Spleen (tissue), 11 donors: ENCODE results near the gene KLHL22. TPM values are rescaled to one million over a fixed set of nuclear protein-coding genes. Genes with fewer than 3 reads are reported as not detected.
A peak's percentile ranks its signal among the peaks of the same experiment; 100 is the strongest.
"Not testable (repeated sequence)": the region's sequence is repeated elsewhere in the genome, so short reads cannot be mapped to it uniquely, and the experiment has no call there.

Source experiments
- DNase-seq: peaks from one replicate; pipeline ENCODE4 v3.0.0-alpha.2; 2020
- H3K27ac ChIP-seq, 8 donors: fragments of 200-600 bp; sonication (generic) in 7 of 8; 1 replicate in 4 of 8; 2 replicates in 4 of 8; pipeline versions ENCODE4 v1.5.0 to v1.8.0; 2016 to 2021; ENCODE audit warnings: inconsistent platforms in 4 of 8, mild to moderate bottlenecking in 4 of 8, moderate library complexity in 1 of 8
- H3K27me3 ChIP-seq, 7 donors: fragments of 200-600 bp; sonication (generic) in 6 of 7; replicated peaks in 1 of 7; 1 replicate in 4 of 7; 2 replicates in 3 of 7; pipeline versions ENCODE4 v1.5.0 to v1.8.0; 2016 to 2021; ENCODE audit warnings: inconsistent platforms in 3 of 7, mild to moderate bottlenecking in 1 of 7
- H3K36me3 ChIP-seq, 6 donors: fragments of 200-600 bp; sonication (generic) in 5 of 6; 1 replicate in 4 of 6; 2 replicates in 2 of 6; pipeline versions ENCODE4 v1.5.0 to v1.8.0; 2016 to 2021; ENCODE audit warnings: inconsistent platforms in 2 of 6
- H3K4me1 ChIP-seq, 6 donors: fragments of 200-600 bp; sonication (generic) in 5 of 6; 1 replicate in 3 of 6; 2 replicates in 3 of 6; pipeline versions ENCODE4 v1.5.0 to v1.8.0; 2016 to 2021; ENCODE audit warnings: inconsistent platforms in 3 of 6
- H3K4me3 ChIP-seq, 8 donors: fragments of 200-600 bp; sonication (generic) in 7 of 8; 1 replicate in 4 of 8; 2 replicates in 4 of 8; pipeline versions ENCODE4 v1.5.0 to v1.8.0; 2016 to 2021; ENCODE audit warnings: inconsistent platforms in 4 of 8, mild to moderate bottlenecking in 4 of 8, moderate library complexity in 2 of 8
- H3K9me3 ChIP-seq, 8 donors: fragments of 200-600 bp; sonication (generic) in 7 of 8; 1 replicate in 4 of 8; 2 replicates in 4 of 8; pipeline versions ENCODE4 v1.5.0 to v1.8.0; 2016 to 2021; ENCODE audit warnings: inconsistent platforms in 4 of 8
- POLR2A ChIP-seq, 3 donors: fragments of 450-650 bp; IDR thresholded peaks; one replicate each; pipeline ENCODE4 v1.5.1; 2017; ENCODE audit warnings: antibody characterized with exemption in 3 of 3, mild to moderate bottlenecking in 1 of 3
- POLR2AphosphoS5 ChIP-seq, 3 donors: sonication (generic); formaldehyde crosslinking; IDR thresholded peaks; one replicate each; pipeline ENCODE4 v1.5.1; 2017; ENCODE audit warnings: antibody characterized with exemption in 3 of 3
- WGBS, 5 donors: extraction: QIAGEN DNeasy Blood & Tissue Kit in 3 of 5; methylation state at CpG; one replicate each; pipeline versions ENCODE4 v1.1.5 to v1.1.7; 2013 to 2018; 5-methylcytosine and 5-hydroxymethylcytosine counted together
- intact Hi-C: fragments of 100-400 bp; cut with DNase I; formaldehyde crosslinking; loops from one replicate; pipeline ENCODE4 v1.15.0; 2023; ENCODE audit warnings: low total_unique reads
- polyA plus RNA-seq, 3 donors: library from polyadenylated mRNA; stranded (reverse); fragments of 200-250 nt; gene quantifications; one replicate each; pipeline ENCODE4 v1.2.1, GENCODE V29; 2013
- total RNA-seq, 7 donors: library from RNA; depleted of rRNA in 3 of 7; stranded (reverse); fragments of >200 nt in 3 of 7; fragmentation: NEBNext Ultra II Directional in 4 of 7; extraction: Animal tissue kit (Norgen Biotek cat#: 25700) in 4 of 7; gene quantifications; one replicate each; pipeline versions ENCODE4 v1.1.0 to v1.2.1, GENCODE V29; 2016 to 2021
- TF ChIP-seq, protein P1 (sequence below), 11 experiments: fragments of 200-600 bp in 7 of 11; fragments of 450-650 bp in 4 of 11; sonication (generic) in 4 of 11; IDR thresholded peaks in 8 of 11; conservative IDR thresholded peaks in 3 of 11; 1 replicate in 7 of 11; 2 replicates in 4 of 11; pipeline versions ENCODE4 v1.4.0 to v1.8.0; 2016 to 2021; ENCODE audit warnings: antibody characterized with exemption in 11 of 11, inconsistent platforms in 4 of 11, mild to moderate bottlenecking in 1 of 11
- donor health status: healthy with polysubstance abuse.
- donor health status: DM: no; HTN: no; CAD: no; lungs with moderate emphysema.
- donor health status: DM: no; HTN: no; CAD: no.
- donor health status: Bipolar disorder and iron deficiency.
- donor health status: healthy.
- donor health status: DM: no; HTN: no; CAD: no.
- donor health status: DM: yes; HTN: yes; CAD: no.

The KLHL22 gene
- total and polyA plus RNA-seq, 10 donors, result 14.0 to 40.6 (median 28.6) TPM

DNA sequence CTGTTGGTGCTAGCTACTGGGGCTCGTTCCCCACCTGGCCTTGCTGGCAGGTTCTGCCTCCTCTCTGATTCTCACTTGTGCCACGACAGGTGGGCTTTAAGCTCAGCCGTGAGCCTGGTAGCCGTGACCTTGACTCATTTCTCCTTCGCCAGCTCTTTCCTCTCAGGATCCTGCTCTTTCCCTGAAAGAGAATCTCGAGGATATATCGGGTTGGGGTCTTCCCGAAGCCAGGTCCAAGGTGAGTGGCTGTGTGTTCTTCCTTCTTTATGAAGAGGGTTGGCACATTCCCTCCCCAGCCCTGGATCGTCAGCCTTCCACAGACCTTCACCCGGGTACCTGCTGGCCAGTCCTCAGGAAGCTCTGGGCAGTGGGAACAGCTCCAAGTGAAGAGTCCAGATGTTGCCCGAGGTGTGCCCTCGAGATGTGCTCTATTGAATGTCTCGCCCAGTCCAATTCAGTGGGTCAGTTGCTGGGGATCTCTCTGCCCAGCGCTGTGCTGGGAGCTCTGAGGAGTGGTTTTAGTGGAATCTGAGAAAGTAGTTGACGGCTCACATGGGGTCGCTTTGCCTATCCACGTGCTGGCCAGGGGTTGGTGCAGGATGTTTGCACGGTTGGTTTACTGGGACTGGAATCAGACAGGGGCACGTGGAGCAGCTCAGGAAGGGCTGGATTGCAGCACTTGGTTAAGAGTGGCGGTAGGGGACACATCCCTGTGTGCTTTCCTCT is 100.3 kb downstream of the KLHL22 start:
- H3K4me3 ChIP-seq, result peak overlapping the region in 2 of 8 donors; percentile 87 to 95
- intact Hi-C loops, result no loop called here
- no peak for TF ChIP-seq POLR2AphosphoS5 (IDR thresholded peaks at IDR 0.05)
- TF ChIP-seq, protein P1, sequence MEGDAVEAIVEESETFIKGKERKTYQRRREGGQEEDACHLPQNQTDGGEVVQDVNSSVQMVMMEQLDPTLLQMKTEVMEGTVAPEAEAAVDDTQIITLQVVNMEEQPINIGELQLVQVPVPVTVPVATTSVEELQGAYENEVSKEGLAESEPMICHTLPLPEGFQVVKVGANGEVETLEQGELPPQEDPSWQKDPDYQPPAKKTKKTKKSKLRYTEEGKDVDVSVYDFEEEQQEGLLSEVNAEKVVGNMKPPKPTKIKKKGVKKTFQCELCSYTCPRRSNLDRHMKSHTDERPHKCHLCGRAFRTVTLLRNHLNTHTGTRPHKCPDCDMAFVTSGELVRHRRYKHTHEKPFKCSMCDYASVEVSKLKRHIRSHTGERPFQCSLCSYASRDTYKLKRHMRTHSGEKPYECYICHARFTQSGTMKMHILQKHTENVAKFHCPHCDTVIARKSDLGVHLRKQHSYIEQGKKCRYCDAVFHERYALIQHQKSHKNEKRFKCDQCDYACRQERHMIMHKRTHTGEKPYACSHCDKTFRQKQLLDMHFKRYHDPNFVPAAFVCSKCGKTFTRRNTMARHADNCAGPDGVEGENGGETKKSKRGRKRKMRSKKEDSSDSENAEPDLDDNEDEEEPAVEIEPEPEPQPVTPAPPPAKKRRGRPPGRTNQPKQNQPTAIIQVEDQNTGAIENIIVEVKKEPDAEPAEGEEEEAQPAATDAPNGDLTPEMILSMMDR (IDR thresholded peaks at IDR 0.05 in 8 of 11, conservative IDR thresholded peaks at IDR 0.05 in 3 of 11), result no peak
- TF ChIP-seq POLR2A (IDR thresholded peaks at IDR 0.05), result no peak
- peaks cover 10 to 38% (median 29%) of the 10 kb centered on the region in 6 donors for H3K4me1 ChIP-seq
- H3K36me3 ChIP-seq, result peaks cover 0 to 3% (median under 1%) of the 10 kb centered on the region in 6 donors
- no peaks in the 10 kb centered on the region for H3K27me3 ChIP-seq
- H3K9me3 ChIP-seq, result no peaks in the 10 kb centered on the region
- 70 to 82% (median 79%) methylated on average over 18 to 20 of the region's 20 CpGs for WGBS, 5 donors
- H3K27ac ChIP-seq, result no peak overlapping the region
- DNase-seq, result no peak

DNA sequence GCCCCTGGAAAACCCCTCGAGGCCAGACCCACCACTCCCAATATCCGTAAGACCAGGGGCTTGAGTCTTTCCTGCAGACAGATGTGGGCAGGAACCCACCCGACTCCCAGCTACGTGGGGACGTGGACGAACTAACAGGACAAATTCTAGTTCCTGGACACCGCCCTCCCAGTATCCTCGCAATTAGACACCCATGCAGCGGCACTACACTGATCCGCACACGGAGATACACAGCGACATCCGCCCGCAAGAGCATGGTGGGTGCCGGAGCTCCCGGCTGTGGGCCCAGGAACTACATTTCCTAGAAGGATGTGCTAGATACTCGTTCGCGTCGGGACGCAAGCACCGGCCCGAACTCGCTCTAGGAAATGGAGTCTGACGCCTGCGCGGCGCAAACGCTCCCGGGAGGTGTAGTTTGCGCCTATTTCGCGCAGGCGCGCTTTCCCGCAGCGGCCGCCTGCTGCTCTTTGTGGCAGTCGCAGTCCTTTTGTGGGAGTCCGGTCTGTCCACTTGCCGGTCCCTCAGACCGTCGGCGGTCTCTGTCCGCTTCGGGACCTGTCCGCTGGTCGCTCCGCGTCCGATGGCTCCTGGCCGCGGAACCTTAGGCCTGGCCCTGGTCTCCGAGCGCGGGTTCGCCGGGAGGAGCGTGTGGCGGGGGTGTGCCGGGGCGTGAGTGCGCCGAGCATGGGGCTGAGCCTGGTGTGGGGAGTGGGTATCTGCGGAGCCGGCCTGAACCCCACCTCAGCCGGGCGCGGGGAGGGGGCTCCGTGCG is 101.7 kb downstream of the KLHL22 start, which contains the start of gene ZNF74:
ZNF74 (plus strand) TSS at position 447 of the 772 bp plus-strand sequence. CDS start 478 bp downstream, outside the sequence.
- TF ChIP-seq, protein P1 (IDR thresholded peaks at IDR 0.05 in 8 of 11, conservative IDR thresholded peaks at IDR 0.05 in 3 of 11), result peak in 5 of 11 experiments; percentile 9 to 38 (median 14)
- peak in 1 of 3 donors; percentile 52 for TF ChIP-seq POLR2A (IDR thresholded peaks at IDR 0.05)
- peak; percentile 92 to 94 (median 94) for TF ChIP-seq POLR2AphosphoS5 (IDR thresholded peaks at IDR 0.05)
- WGBS, 5 donors, result 1% methylated on average over 53 to 71 of the region's 71 CpGs
- Histone ChIP-seq H3K9me3 (peaks cover 0 to 5% (median 0%) of the 10 kb centered on the region in 8 donors), H3K27ac (peak within 1 kb of the TSS; percentile 77 to 87 (median 80)), H3K36me3 (no peaks in the 10 kb centered on the region), H3K27me3 (no peaks in the 10 kb centered on the region), H3K4me3 (peak within 1 kb of the TSS; percentile 63 to 95 (median 77)), H3K4me1 (peaks cover 10 to 38% (median 29%) of the 10 kb centered on the region in 6 donors)
- DNase-seq, result peak; percentile 95
- intact Hi-C loops, result no loop called here

DNA sequence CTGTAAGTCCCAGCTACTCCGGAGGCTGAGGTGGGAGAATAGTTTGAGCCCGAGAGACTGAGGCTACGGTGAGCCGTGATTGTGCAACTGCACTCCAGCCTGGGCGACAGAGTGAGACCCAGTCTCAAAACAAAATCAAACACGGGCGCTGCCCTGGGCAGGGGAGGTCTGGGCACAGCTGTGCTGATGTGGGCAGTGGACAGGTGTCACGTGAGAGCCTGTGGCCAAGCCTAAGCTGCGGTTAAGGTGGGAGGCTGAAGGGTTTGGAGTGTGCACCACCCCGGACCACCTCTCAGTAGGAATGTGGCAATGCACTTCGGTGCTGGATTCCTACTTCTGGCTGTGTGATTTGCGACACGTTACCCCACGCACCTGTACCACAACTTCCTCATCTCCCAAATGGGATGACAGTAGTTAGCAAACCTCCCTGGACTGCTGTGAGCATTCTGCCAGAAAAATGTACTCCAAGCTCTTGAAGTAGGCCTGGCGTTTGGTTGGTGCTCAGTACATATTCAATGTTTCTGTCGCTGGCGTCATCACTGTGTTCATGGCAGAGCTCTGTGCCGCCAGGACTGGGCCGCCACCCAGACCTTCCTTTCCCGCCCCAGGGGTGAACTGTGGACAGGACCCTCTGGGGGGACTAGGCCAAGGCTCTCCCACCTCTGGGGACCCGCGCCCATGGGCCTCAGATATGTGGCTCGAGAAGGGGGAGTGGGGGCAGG is 102.5 kb downstream of the KLHL22 start:
- intact Hi-C loops, result no loop called here
- DNase-seq, result peak; percentile 84
- H3K27me3 ChIP-seq, result no peaks in the 10 kb centered on the region
- H3K9me3 ChIP-seq, result peaks cover 0 to 5% (median 0%) of the 10 kb centered on the region in 8 donors
- no peaks in the 10 kb centered on the region for H3K36me3 ChIP-seq
- H3K27ac ChIP-seq, result peak overlapping the region; percentile 77 to 87 (median 80)
- peaks cover 10 to 38% (median 29%) of the 10 kb centered on the region in 6 donors for H3K4me1 ChIP-seq
- H3K4me3 ChIP-seq, result peak overlapping the region; percentile 63 to 95 (median 77)
- TF ChIP-seq, protein P1 (IDR thresholded peaks at IDR 0.05 in 8 of 11, conservative IDR thresholded peaks at IDR 0.05 in 3 of 11), result no peak
- TF ChIP-seq POLR2A (IDR thresholded peaks at IDR 0.05), result no peak
- no peak for TF ChIP-seq POLR2AphosphoS5 (IDR thresholded peaks at IDR 0.05)
- WGBS, 5 donors, result 83 to 95% (median 89%) methylated on average over 22 to 23 of the region's 23 CpGs

DNA sequence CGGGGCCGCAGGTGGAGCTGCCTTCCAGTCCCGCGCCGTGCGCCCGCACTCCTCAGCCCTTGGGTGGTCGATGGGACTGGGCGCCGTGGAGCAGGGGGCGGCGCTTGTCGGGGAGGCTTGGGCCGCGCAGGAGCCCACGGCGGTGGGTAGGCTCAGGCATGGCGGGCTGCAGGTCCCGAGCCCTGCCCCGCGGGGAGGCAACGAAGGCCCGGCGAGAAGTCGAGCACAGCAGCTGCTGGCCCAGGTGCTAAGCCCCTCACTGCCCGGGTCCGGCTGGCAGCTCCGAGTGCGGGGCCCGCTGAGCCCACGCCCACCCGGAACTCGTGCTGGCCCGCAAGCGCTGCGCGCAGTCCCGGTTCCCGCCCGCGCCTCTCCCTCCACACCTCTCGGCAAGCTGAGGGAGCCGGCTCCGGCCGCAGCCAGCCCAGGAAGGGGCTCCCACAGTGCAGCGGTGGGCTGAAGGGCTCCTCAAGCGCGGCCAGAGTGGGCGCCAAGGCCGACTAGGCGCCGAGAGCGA is 103.2 kb downstream of the KLHL22 start:
- H3K9me3 ChIP-seq, H3K27ac ChIP-seq, H3K27me3 ChIP-seq, H3K36me3 ChIP-seq, DNase-seq, H3K4me3 ChIP-seq, intact Hi-C loops: not testable (repeated sequence)
- 97 to 98% (median 97%) methylated on average over 33 to 53 of the region's 53 CpGs for WGBS, 5 donors
- H3K4me1 ChIP-seq, result peaks cover 10 to 38% (median 29%) of the 10 kb centered on the region in 6 donors
